ENCODE results near the gene LPGAT1.
"Not testable (repeated sequence)": the region's sequence is repeated elsewhere in the genome, so short reads cannot be mapped to it uniquely, and the experiment has no call there.

The LPGAT1 gene

GRCh38 chr1:211735208-211736170, 95.1 kb downstream of the LPGAT1 start:
- DNase-seq (ENCODE audit: low spot score) = no peak

GRCh38 chr1:211734791-211735190, 95.8 kb downstream of the LPGAT1 start:
- no peak for DNase-seq (ENCODE audit: low spot score)

- no peak for DNase-seq (ENCODE audit: low spot score)
Observed at GRCh38 chr1:211734359-211734758, 96.2 kb downstream of the LPGAT1 start.

GRCh38 chr1:211732293-211732980, 98.1 kb downstream of the LPGAT1 start:
- no peak for DNase-seq (ENCODE audit: low spot score)

- no peak for DNase-seq (ENCODE audit: low spot score)
Observed at GRCh38 chr1:211731456-211732292, 98.9 kb downstream of the LPGAT1 start.

- DNase-seq (ENCODE audit: low spot score) = no peak
Observed at GRCh38 chr1:211730347-211730746, 100.2 kb downstream of the LPGAT1 start.

- no peak for DNase-seq (ENCODE audit: low spot score)
Observed at GRCh38 chr1:211729238-211729637, 101.3 kb downstream of the LPGAT1 start.

- no peak for DNase-seq (ENCODE audit: low spot score)
Observed at GRCh38 chr1:211726467-211726995, 104.0 kb downstream of the LPGAT1 start.

GRCh38 chr1:211724687-211725196, 105.8 kb downstream of the LPGAT1 start:
- no peak for DNase-seq (ENCODE audit: low spot score)

- no peak for DNase-seq (ENCODE audit: low spot score)
Observed at GRCh38 chr1:211723273-211723672, 107.3 kb downstream of the LPGAT1 start.

- DNase-seq (ENCODE audit: low spot score) = no peak
Observed at GRCh38 chr1:211722277-211723175, 108.0 kb downstream of the LPGAT1 start.

GRCh38 chr1:211716555-211716954, 114.0 kb downstream of the LPGAT1 start:
- not testable (repeated sequence) for DNase-seq (ENCODE audit: low spot score)

GRCh38 chr1:211715971-211716370, 114.6 kb downstream of the LPGAT1 start:
- no peak for DNase-seq (ENCODE audit: low spot score)

GRCh38 chr1:211714154-211714553, 116.4 kb downstream of the LPGAT1 start:
- no peak for DNase-seq (ENCODE audit: low spot score)

- no peak for DNase-seq (ENCODE audit: low spot score)
Observed at GRCh38 chr1:211713231-211713630, 117.3 kb downstream of the LPGAT1 start.

GRCh38 chr1:211711315-211711705, 119.3 kb downstream of the LPGAT1 start:
- DNase-seq (ENCODE audit: low spot score) = no peak

- DNase-seq (ENCODE audit: low spot score) = no peak
Observed at GRCh38 chr1:211710566-211711314, 119.8 kb downstream of the LPGAT1 start.

GRCh38 chr1:211708926-211709325, 121.6 kb downstream of the LPGAT1 start:
- DNase-seq (ENCODE audit: low spot score) = no peak

- DNase-seq (ENCODE audit: low spot score) = no peak
Observed at GRCh38 chr1:211708006-211708405, 122.6 kb downstream of the LPGAT1 start.

Data from left forelimb (tissue), 1 donor.